HG03521 (cell line): Measurements from ENCODE around the gene CLPTM1L.
"Not testable (repeated sequence)": the region's sequence is repeated elsewhere in the genome, so short reads cannot be mapped to it uniquely, and the experiment has no call there.

ENCODE experiments used
- ATAC-seq: cut with Tn5 transposase; IDR thresholded peaks from one replicate; pipeline ENCODE4 v1.9.1; 2021; ENCODE audit warnings: mild to moderate bottlenecking, moderate library complexity; ENCODE audit not compliant: unreplicated experiment

CLPTM1L gene

GRCh38 chr5:1328237-1329110, 16.4 kb downstream of the CLPTM1L start:
- ATAC-seq, result not testable (repeated sequence)

GRCh38 chr5:1326901-1327756, 17.8 kb downstream of the CLPTM1L start:
- not testable (repeated sequence) for ATAC-seq

DNA sequence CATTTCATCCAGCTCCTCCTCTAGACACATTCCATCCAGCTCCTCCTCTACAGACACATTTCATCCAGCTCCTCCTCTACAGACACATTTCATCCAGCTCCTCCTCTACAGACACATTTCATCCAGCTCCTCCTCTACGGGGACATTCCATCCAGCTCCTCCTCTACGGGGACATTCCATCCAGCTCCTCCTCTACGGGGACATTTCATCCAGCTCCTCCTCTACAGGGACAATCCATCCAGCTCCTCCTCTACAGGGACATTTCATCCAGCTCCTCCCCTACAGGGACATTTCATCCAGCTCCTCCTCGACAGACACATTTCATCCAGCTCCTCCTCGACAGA, 18.4 kb downstream of the CLPTM1L start:
- not testable (repeated sequence) for ATAC-seq

DNA sequence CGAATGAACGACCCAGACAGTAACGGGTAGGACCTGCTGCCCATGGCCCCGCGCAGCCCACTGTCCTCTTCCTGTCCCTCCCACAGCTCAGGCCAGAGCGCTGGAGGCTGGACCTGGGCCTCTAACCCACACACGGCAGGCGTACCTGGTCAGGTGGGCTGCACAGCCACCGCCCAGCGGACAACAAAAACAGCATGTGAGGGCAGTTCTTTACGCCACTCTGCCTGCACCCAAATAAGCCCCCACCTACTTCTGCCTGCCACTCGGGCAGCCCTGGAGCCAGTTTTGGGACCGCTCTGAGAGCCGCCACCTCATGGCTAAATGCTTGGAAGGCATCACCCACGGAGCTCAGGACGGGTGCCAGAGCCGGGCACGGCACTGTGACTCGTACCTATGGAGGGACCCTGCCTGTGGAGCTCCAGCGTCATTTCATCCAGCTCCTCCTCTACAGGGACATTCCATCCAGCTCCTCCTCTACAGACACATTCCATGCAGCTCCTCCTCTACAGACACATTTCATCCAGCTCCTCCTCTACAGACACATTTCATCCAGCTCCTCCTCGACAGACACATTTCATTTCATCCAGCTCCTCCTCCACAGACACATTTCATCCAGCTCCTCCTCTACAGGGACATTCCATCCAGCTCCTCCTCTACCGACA, 18.9 kb downstream of the CLPTM1L start:
- ATAC-seq, result no peak

DNA sequence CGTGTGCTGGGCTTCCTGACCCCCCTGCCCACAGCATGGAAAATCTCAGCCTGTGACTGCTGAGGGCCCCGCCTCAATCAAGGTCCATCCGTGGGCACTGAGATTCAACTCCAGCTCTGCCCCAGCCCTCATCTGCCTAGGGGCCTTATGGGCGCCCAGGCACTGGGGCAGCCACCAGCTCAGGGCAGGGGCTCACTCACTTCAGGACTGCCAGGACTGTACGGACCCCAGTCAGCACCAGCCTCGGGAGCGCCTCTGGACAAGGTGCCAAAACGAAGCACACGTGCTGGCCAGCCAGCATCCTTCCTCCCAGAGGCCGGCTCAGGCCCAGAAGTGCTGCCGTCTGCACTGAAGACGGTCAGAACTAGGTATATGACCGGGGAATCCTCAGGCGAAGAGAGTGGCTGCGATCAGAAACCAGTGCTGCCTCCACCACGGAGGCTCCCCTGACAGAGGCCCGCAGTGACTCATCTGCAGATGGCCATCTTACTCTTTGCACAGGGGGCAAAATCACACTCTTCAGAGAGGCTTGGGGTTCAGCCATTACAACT, 19.6 kb downstream of the CLPTM1L start:
- no peak for ATAC-seq

- ATAC-seq, result no peak
Measured at GRCh38 chr5:1324719-1325190, 20.1 kb downstream of the CLPTM1L start.

GRCh38 chr5:1324301-1324700, 20.6 kb downstream of the CLPTM1L start:
- no peak for ATAC-seq

GRCh38 chr5:1323803-1324173, 21.1 kb downstream of the CLPTM1L start:
- ATAC-seq, result no peak

- no peak for ATAC-seq
Measured at GRCh38 chr5:1322955-1323802, 21.7 kb downstream of the CLPTM1L start.

- no peak for ATAC-seq
Measured at GRCh38 chr5:1322036-1322900, 22.6 kb downstream of the CLPTM1L start.

DNA sequence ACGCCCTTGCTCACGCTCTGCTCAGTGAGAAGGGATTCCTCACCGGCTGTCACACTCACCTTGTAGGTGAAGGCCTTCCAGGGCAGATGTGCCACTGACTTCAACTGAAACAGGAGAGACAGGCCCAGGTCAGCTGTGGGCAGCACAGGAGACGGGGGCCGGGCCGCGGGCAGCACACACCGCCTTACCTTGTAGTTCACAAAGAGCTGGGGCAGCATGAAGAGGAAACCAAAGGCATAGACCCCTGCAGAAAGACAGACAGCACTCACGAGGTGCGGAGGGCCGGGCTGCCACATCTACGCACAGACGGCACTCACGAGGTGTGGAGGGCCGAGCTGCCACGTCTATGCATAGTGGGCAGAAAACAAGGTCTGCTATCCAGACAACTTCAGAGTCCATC, 23.3 kb downstream of the CLPTM1L start:
- ATAC-seq, result no peak

GRCh38 chr5:1320436-1321344, 24.2 kb downstream of the CLPTM1L start:
- ATAC-seq, result no peak

DNA sequence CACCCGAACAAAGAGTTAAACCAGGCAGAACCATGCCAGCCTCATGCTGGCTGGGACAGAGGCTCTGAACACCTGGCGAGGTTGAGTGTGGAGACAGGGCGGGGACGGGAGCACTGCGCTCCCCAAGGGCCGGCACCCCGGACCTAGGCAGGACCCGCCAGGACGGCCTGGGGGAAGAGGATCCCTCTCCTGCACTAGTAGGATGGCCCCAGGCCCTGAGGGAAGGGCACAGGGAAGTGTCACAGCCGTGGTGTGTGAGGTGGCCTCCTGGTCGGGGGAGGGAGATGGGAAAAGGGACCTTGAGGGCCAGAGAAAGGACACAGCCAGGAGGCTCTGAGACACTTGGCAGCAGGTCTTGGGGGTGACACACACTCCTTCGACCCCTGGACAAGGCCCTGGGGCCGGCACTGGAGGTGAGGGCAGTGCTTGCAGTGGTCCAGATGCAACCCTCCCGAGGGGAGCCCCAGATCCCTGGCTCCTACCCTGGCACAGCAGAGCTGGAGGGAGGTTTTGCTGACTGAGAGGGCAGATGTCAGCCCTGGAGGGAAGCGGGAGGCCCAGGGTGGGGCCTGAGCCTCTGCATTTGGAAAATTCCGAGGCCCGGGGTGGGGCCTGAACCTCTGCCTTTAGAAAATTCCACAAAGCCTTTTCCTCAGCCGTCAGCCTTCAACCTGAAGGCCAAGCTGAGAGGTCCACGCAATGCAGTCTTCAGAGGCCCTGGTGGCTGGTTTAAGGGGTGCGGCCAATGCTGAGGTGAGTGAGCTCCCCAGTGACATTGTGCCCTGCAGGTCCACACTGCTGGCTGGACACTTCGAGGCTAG, 25.3 kb downstream of the CLPTM1L start:
- no peak for ATAC-seq

GRCh38 chr5:1318659-1319251, 26.1 kb downstream of the CLPTM1L start:
- no peak for ATAC-seq

- no peak for ATAC-seq
Measured at GRCh38 chr5:1317921-1318565, 26.9 kb downstream of the CLPTM1L start.

GRCh38 chr5:1316588-1317340, 28.1 kb downstream of the CLPTM1L start:
- ATAC-seq, result no peak
